ENCODE data around the gene IL17D. TPM values are rescaled to one million over a fixed set of nuclear protein-coding genes. Genes with fewer than 3 reads are reported as not detected.

The IL17D gene
- total RNA-seq, 1 experiment from 2014 or later = 1.2 TPM

- Histone ChIP-seq H3K4me2 (ENCODE audit: insufficient read depth, insufficient read length, low read length) (no peak overlapping the region), H3K23ac (ENCODE audit: insufficient read length, low read depth, low read length) (no peak overlapping the region), H4K91ac (ENCODE audit: insufficient read length, low read depth, low read length) (no peak overlapping the region), H3K9ac (ENCODE audit: extremely low read depth, insufficient read length, low read length) (no peak overlapping the region), H3K27ac (ENCODE audit: insufficient read length, low read depth, low read length) (no peak overlapping the region), H3K9me3 (ENCODE audit: control insufficient read depth, low read depth, low read length) (no peaks in the 10 kb centered on the region), H4K20me1 (ENCODE audit: control insufficient read depth, insufficient read depth, insufficient read length) (no peaks in the 10 kb centered on the region), H3K79me1 (ENCODE audit: insufficient read depth, low read depth, low read length, poor library complexity, severe bottlenecking) (no peaks in the 10 kb centered on the region), H3K27me3 (ENCODE audit: insufficient read depth, low read length) (no peaks in the 10 kb centered on the region), H4K5ac (ENCODE audit: insufficient read length, low read depth, low read length) (no peak overlapping the region), H3T11ph (ENCODE audit: low read length) (no peak overlapping the region), H3K56ac (ENCODE audit: insufficient read length, low read depth, low read length) (no peak overlapping the region), H2AFZ (ENCODE audit: low read length) (no peak overlapping the region), H3K79me2 (ENCODE audit: insufficient read depth, low read length) (no peaks in the 10 kb centered on the region), H2BK20ac (ENCODE audit: low read depth, low read length, poor library complexity, severe bottlenecking) (no peak overlapping the region), H3K4ac (ENCODE audit: low read depth, low read length) (no peak overlapping the region), H3K14ac (ENCODE audit: insufficient read depth, low read length) (no peak overlapping the region), H2BK15ac (ENCODE audit: low read depth, low read length) (no peak overlapping the region), H4K8ac (replicated peaks; ENCODE audit: insufficient read length, low read depth, low read length) (no peak overlapping the region), H2BK120ac (ENCODE audit: low read depth, low read length, poor library complexity, severe bottlenecking) (no peak overlapping the region), H3K23me2 (ENCODE audit: insufficient read length, low read depth, low read length, poor library complexity, severe bottlenecking) (no peaks in the 10 kb centered on the region), H2AK5ac (ENCODE audit: insufficient read length, low read length) (no peak overlapping the region), H2BK12ac (ENCODE audit: insufficient read length, low read depth, low read length) (no peak overlapping the region), H3K4me1 (ENCODE audit: insufficient read depth, low read length) (no peaks in the 10 kb centered on the region), H2BK5ac (ENCODE audit: insufficient read length, low read length) (no peak overlapping the region), H3K18ac (ENCODE audit: insufficient read length, low read depth, low read length) (no peak overlapping the region)
- Mint-ChIP-seq H3K36me3 (ENCODE audit: insufficient read depth in 1 of 3, low read depth in 3 of 3) (no peaks in the 10 kb centered on the region), H3K4me3 (no peak overlapping the region), H3K4me1 (no peaks in the 10 kb centered on the region), H3K27ac (no peak overlapping the region), H3K9me3 (no peaks in the 10 kb centered on the region), H3K27me3 (ENCODE audit: low read depth) (no peaks in the 10 kb centered on the region)
- DNase-seq = no peak
- no CpG with 5 or more reads among the region's 1 CpG for WGBS (ENCODE audit: extremely low coverage, insufficient read length, low lambda C conversion rate)
- TF ChIP-seq CTCF (conservative IDR thresholded peaks at IDR 0.05) = no peak
These were observed 31.7 kb upstream of the IL17D start for GRCh38 chr13:20671789-20672188.

Measured in H9 (cell line).